ENCODE results near the gene AGAP3. TPM values are rescaled to one million over a fixed set of nuclear protein-coding genes. Genes with fewer than 3 reads are reported as not detected.

The AGAP3 gene
- polyA plus RNA-seq, 1 of the 3 experiments (the other 2 are of a cell fraction) = 126 TPM

DNA sequence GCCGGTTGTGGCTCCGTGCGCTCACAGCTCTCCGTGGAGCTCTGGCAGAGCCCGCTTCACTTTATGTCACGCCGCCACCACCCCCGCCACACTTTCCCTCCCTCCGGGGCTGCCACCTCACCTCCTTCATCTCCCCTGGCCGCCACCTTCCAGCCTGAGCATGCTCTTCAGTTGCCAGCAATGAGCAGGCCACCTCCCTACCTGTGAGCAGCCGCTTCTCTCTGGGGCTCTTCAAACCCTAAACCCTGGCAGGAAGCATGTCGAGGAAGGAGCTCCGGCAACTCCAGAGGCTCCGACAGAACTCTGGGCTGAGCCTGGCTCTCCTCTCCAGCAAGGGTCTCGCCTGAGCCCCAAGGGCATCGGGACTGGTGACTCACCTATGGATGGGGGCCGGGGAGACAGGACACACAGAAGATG, 44.5 kb downstream of the AGAP3 start:
- H2AFZ ChIP-seq (ENCODE audit: low read depth) = no peak overlapping the region
- H3F3A ChIP-seq (replicated peaks; ENCODE audit: insufficient read depth) = no peaks in the 10 kb centered on the region
- H3K79me2 ChIP-seq (ENCODE audit: insufficient read depth) = peaks cover 5% of the 10 kb centered on the region; the same call in 1 of the 2 replicates
- CTCF ChIA-PET = interaction anchor here (1.0 to 18.0 kb wide), 9 partner anchors 9 to 113 kb away, joined by 3 to 243 read pairs (median 7); partner anchors contain the start of gene GBX1
- no peak for DNase-seq
- H3K36me3 ChIP-seq (replicated peaks in 1 of 2; ENCODE audit: control insufficient read depth in 1 of 2, insufficient read depth in 2 of 2, low read length in 1 of 2) = peaks cover 20 to 89% of the 10 kb centered on the region in 2 experiments
- no peaks in the 10 kb centered on the region for H3K9me2 ChIP-seq
- H3K27me3 ChIP-seq (ENCODE audit: insufficient read depth) = no peaks in the 10 kb centered on the region
- H3K4me3 ChIP-seq (ENCODE audit: low read depth in 2 of 2, low read length in 1 of 2) = no peak overlapping the region
- POLR2A ChIA-PET = interaction anchor here (0.9 kb wide), 1 partner anchor 36 kb away, joined by 3 read pairs; no protein-coding TSS in a partner anchor
- WGBS (ENCODE audit: low lambda C conversion rate) = 93% methylated on average over 14 of the region's 17 CpGs
- H4K20me1 ChIP-seq (ENCODE audit: insufficient read depth) = peaks cover 9% of the 10 kb centered on the region; the same call in 1 of the 2 replicates
- TF ChIP-seq TEAD4 (IDR thresholded peaks at IDR 0.05; ENCODE audit: borderline replicate concordance, insufficient read depth) = no peak
- no peak for TF ChIP-seq GATA2 (CRISPR knock-in tag; IDR thresholded peaks at IDR 0.05)
- no peak for TF ChIP-seq EZH2phosphoT487 (IDR thresholded peaks at IDR 0.05; ENCODE audit: borderline replicate concordance, low read depth)
- TF ChIP-seq MEF2A (IDR thresholded peaks at IDR 0.05; ENCODE audit: borderline replicate concordance, low read depth) = no peak
- no peak for TF ChIP-seq CHD2 (IDR thresholded peaks at IDR 0.05; ENCODE audit: low read length, partially characterized antibody)
- TF ChIP-seq POLR2AphosphoS5 (IDR thresholded peaks at IDR 0.05; ENCODE audit: low read depth, low read length) = no peak
- TF ChIP-seq, protein P1, sequence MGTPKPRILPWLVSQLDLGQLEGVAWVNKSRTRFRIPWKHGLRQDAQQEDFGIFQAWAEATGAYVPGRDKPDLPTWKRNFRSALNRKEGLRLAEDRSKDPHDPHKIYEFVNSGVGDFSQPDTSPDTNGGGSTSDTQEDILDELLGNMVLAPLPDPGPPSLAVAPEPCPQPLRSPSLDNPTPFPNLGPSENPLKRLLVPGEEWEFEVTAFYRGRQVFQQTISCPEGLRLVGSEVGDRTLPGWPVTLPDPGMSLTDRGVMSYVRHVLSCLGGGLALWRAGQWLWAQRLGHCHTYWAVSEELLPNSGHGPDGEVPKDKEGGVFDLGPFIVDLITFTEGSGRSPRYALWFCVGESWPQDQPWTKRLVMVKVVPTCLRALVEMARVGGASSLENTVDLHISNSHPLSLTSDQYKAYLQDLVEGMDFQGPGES (IDR thresholded peaks at IDR 0.05; ENCODE audit: low read depth, low read length) = no peak
- TF ChIP-seq CTCF (IDR thresholded peaks at IDR 0.05) = no peak
- TF ChIP-seq ELF1 (IDR thresholded peaks at IDR 0.05) = no peak
- no peak for TF ChIP-seq RCOR1 (IDR thresholded peaks at IDR 0.05; ENCODE audit: low read length)
- H3K4me2 ChIP-seq = no peak overlapping the region
- H3K9ac ChIP-seq = no peak overlapping the region
- no peaks in the 10 kb centered on the region for H3K9me3 ChIP-seq
- H3K27ac ChIP-seq (ENCODE audit: low read depth in 2 of 2, low read length in 1 of 2) = peak overlapping the region in 1 of 2 experiments; percentile 13; a peak in 1 of 4 replicates
- peaks cover 0 to 34% of the 10 kb centered on the region in 2 experiments; a peak in 1 of 4 replicates for H3K4me1 ChIP-seq (ENCODE audit: control insufficient read depth in 1 of 2, insufficient read depth in 2 of 2, low read depth in 1 of 2, low read length in 1 of 2)

- Histone ChIP-seq H3F3A (replicated peaks; ENCODE audit: insufficient read depth) (no peaks in the 10 kb centered on the region), H3K4me2 (no peak overlapping the region), H3K27me3 (ENCODE audit: insufficient read depth) (no peaks in the 10 kb centered on the region), H3K4me3 (ENCODE audit: low read depth in 2 of 2, low read length in 1 of 2) (no peak overlapping the region), H3K9me3 (no peaks in the 10 kb centered on the region), H3K79me2 (ENCODE audit: insufficient read depth) (peaks cover 5% of the 10 kb centered on the region; the same call in 1 of the 2 replicates), H3K27ac (ENCODE audit: low read depth in 2 of 2, low read length in 1 of 2) (peak overlapping the region in 1 of 2 experiments; percentile 73; a peak in 2 of 4 replicates), H2AFZ (ENCODE audit: low read depth) (no peak overlapping the region), H3K9ac (no peak overlapping the region), H3K4me1 (ENCODE audit: control insufficient read depth in 1 of 2, insufficient read depth in 2 of 2, low read depth in 1 of 2, low read length in 1 of 2) (peaks cover 0 to 34% of the 10 kb centered on the region in 2 experiments; a peak in 1 of 4 replicates), H3K9me2 (no peaks in the 10 kb centered on the region), H3K36me3 (replicated peaks in 1 of 2; ENCODE audit: control insufficient read depth in 1 of 2, insufficient read depth in 2 of 2, low read length in 1 of 2) (peaks cover 20 to 93% of the 10 kb centered on the region in 2 experiments), H4K20me1 (ENCODE audit: insufficient read depth) (peaks cover 9% of the 10 kb centered on the region; the same call in 1 of the 2 replicates)
- DNase-seq = no peak
- ChIA-PET POLR2A (interaction anchor here (0.9 to 1.0 kb wide), 2 partner anchors 11 to 35 kb away, joined by 3 read pairs; no protein-coding TSS in a partner anchor), CTCF (interaction anchor here (0.8 to 18.0 kb wide), 11 partner anchors 10 to 113 kb away, joined by 3 to 243 read pairs (median 5); partner anchors contain the start of gene GBX1)
- WGBS (ENCODE audit: low lambda C conversion rate) = 84% methylated on average over 13 of the region's 13 CpGs
- TF ChIP-seq MXI1 (IDR thresholded peaks at IDR 0.05; ENCODE audit: low read depth, low read length) (no peak), SIN3A (IDR thresholded peaks at IDR 0.05; ENCODE audit: borderline replicate concordance, low read depth, low read length) (no peak), NFIC (IDR thresholded peaks at IDR 0.05; ENCODE audit: borderline replicate concordance) (no peak)
- TF ChIP-seq, protein P2, sequence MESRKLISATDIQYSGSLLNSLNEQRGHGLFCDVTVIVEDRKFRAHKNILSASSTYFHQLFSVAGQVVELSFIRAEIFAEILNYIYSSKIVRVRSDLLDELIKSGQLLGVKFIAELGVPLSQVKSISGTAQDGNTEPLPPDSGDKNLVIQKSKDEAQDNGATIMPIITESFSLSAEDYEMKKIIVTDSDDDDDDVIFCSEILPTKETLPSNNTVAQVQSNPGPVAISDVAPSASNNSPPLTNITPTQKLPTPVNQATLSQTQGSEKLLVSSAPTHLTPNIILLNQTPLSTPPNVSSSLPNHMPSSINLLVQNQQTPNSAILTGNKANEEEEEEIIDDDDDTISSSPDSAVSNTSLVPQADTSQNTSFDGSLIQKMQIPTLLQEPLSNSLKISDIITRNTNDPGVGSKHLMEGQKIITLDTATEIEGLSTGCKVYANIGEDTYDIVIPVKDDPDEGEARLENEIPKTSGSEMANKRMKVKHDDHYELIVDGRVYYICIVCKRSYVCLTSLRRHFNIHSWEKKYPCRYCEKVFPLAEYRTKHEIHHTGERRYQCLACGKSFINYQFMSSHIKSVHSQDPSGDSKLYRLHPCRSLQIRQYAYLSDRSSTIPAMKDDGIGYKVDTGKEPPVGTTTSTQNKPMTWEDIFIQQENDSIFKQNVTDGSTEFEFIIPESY (IDR thresholded peaks at IDR 0.05; ENCODE audit: borderline replicate concordance, low read depth) = no peak
Measured at GRCh38 chr7:151131224-151131591, 44.9 kb downstream of the AGAP3 start.

Data from SK-N-SH (cell line).